GM12878 (cell line): ENCODE data around the gene RMI2. TPM values are rescaled to one million over a fixed set of nuclear protein-coding genes. Genes with fewer than 3 reads are reported as not detected.

Experiments
- ATF7 ChIP-seq: fragments of 450-650 bp; IDR thresholded peaks from 2 replicates; pipeline ENCODE4 v1.6.1; 2016; ENCODE audit warnings: low read depth, mild to moderate bottlenecking
- BCL3 ChIP-seq: IDR thresholded peaks from 2 replicates; pipeline ENCODE4 v1.6.1; 2011; ENCODE audit warnings: borderline replicate concordance, low read depth, mild to moderate bottlenecking, moderate library complexity, low read length; ENCODE audit not compliant: insufficient read depth, poor library complexity, severe bottlenecking
- E2F8 ChIP-seq: fragments of 450-650 bp; IDR thresholded peaks from 2 replicates; pipeline ENCODE4 v1.6.1; 2018; ENCODE audit warnings: mild to moderate bottlenecking, low read depth, moderate library complexity; ENCODE audit not compliant: partially characterized antibody
- ETV6 ChIP-seq, 2 experiments: fragments of 450-650 bp in 1 of 2; IDR thresholded peaks in 1 of 2; conservative IDR thresholded peaks in 1 of 2; 2 replicates each; pipeline ENCODE4 v1.6.1; 2014; ENCODE audit warnings: antibody characterized with exemption in 1 of 2, borderline replicate concordance in 1 of 2, low read depth in 1 of 2, mild to moderate bottlenecking in 1 of 2, moderate library complexity in 1 of 2
- HSF1 ChIP-seq: fragments of 150-350 bp; IDR thresholded peaks from 2 replicates; pipeline ENCODE4 v1.6.1; 2014; ENCODE audit warnings: mild to moderate bottlenecking, low read depth, low read length
- KDM1A ChIP-seq: fragments of 200-600 bp; sonication (generic); IDR thresholded peaks from 2 replicates; pipeline ENCODE4 v1.6.1; 2016; ENCODE audit warnings: borderline replicate concordance
- KLF5 ChIP-seq: fragments of 450-650 bp; IDR thresholded peaks from 2 replicates; pipeline ENCODE4 v1.6.1; 2014; ENCODE audit warnings: mild to moderate bottlenecking; ENCODE audit not compliant: partially characterized antibody
- MEF2B ChIP-seq: fragments of 450-650 bp; IDR thresholded peaks from 2 replicates; pipeline ENCODE4 v1.6.1; 2018; ENCODE audit warnings: mild to moderate bottlenecking, moderate library complexity; ENCODE audit not compliant: partially characterized antibody, poor library complexity, severe bottlenecking
- MTA2 ChIP-seq: fragments of 450-650 bp; IDR thresholded peaks from 2 replicates; pipeline ENCODE4 v1.6.1; 2016; ENCODE audit warnings: low read depth, mild to moderate bottlenecking, moderate library complexity
- MYB ChIP-seq: fragments of 150-350 bp; IDR thresholded peaks from 2 replicates; pipeline ENCODE4 v1.6.1; 2014; ENCODE audit warnings: mild to moderate bottlenecking, low read depth, low read length, borderline replicate concordance
- NBN ChIP-seq: fragments of 450-650 bp; IDR thresholded peaks from 2 replicates; pipeline ENCODE4 v1.6.1; 2016
- NKRF ChIP-seq: fragments of 450-650 bp; conservative IDR thresholded peaks from 2 replicates; pipeline ENCODE4 v1.6.1; 2017; ENCODE audit warnings: mild to moderate bottlenecking, moderate library complexity
- NR2F1 ChIP-seq: fragments of 450-650 bp; conservative IDR thresholded peaks from 2 replicates; pipeline ENCODE4 v1.6.1; 2017; ENCODE audit warnings: mild to moderate bottlenecking
- RAD21 ChIP-seq: IDR thresholded peaks from 2 replicates; pipeline ENCODE4 v1.6.1; 2011; ENCODE audit warnings: mild to moderate bottlenecking, low read depth, low read length, moderate library complexity; ENCODE audit not compliant: insufficient read depth
- RAD51 ChIP-seq: fragments of 450-650 bp; IDR thresholded peaks from 2 replicates; pipeline ENCODE4 v1.6.1; 2016; ENCODE audit warnings: moderate library complexity, mild to moderate bottlenecking, inconsistent platforms
- RFX5 ChIP-seq: IDR thresholded peaks from 2 replicates; pipeline ENCODE4 v1.6.1; 2011; ENCODE audit warnings: low read depth, low read length, improper control_type of control experiment
- SPI1 ChIP-seq: IDR thresholded peaks from 2 replicates; pipeline ENCODE4 v1.6.1; 2011; ENCODE audit warnings: low read depth, mild to moderate bottlenecking, low read length, moderate library complexity, borderline replicate concordance; ENCODE audit not compliant: insufficient read depth
- STAT3 ChIP-seq: IDR thresholded peaks from 2 replicates; pipeline ENCODE4 v1.6.1; 2011; ENCODE audit warnings: low read depth, low read length, improper control_type of control experiment
- SUPT20H ChIP-seq: IDR thresholded peaks from 2 replicates; pipeline ENCODE4 v1.6.1; 2011; ENCODE audit warnings: low read depth, mild to moderate bottlenecking, low read length, moderate library complexity, borderline replicate concordance; ENCODE audit not compliant: control insufficient read depth
- SUZ12 ChIP-seq: fragments of 200-600 bp; sonication (generic); IDR thresholded peaks from one replicate; pipeline ENCODE4 v1.6.1; 2018; ENCODE audit warnings: antibody characterized with exemption, mild to moderate bottlenecking; ENCODE audit not compliant: unreplicated experiment
- ZBED1 ChIP-seq: IDR thresholded peaks from 2 replicates; pipeline ENCODE4 v1.6.1; 2016; ENCODE audit warnings: borderline replicate concordance
- ZNF24 ChIP-seq: fragments of 450-650 bp; IDR thresholded peaks from 2 replicates; pipeline ENCODE4 v1.6.1; 2017; ENCODE audit warnings: antibody characterized with exemption, mild to moderate bottlenecking
- polyA plus RNA-seq, 11 experiments: library from polyadenylated mRNA; depleted of rRNA in 4 of 11; unstranded in 6 of 11; stranded (reverse) in 5 of 11; fragments of >200 nt; fragmentation: Nextera tagmentation in 4 of 11; fragmentation: Illumina TruSeq in 1 of 11; extraction: Ambion mirVana in 4 of 11; extraction: Trizol in 1 of 11; gene quantifications; 1 replicate in 1 of 11; 2 replicates in 10 of 11; pipeline versions ENCODE4 v1.2.1 to v1.2.3, GENCODE V29; 2011 to 2016; ENCODE audit warnings: inconsistent platforms in 2 of 11, missing spikeins in 2 of 11, low read depth in 1 of 11
- total RNA-seq, 4 experiments: library from RNA; depleted of rRNA in 3 of 4; stranded (reverse); fragments of >200 nt in 3 of 4; fragmentation: Illumina TruSeq in 1 of 4; extraction: Trizol in 1 of 4; gene quantifications; 2 replicates each; pipeline versions ENCODE4 v1.2.1 to v1.2.3, GENCODE V29; 2013 to 2021

The RMI2 gene
- total and polyA plus RNA-seq, 10 of the 15 experiments (the other 5 are each of a cell fraction or from before 2014, with no cell fraction given) = 9.6 to 68.8 (median 32.1) TPM

- no peak for TF ChIP-seq SUZ12
- no peak for TF ChIP-seq ZNF24
- peak; percentile 40 for TF ChIP-seq RAD51
- peak; percentile 92 for TF ChIP-seq SPI1
- no peak for TF ChIP-seq RAD21
- TF ChIP-seq MYB = no peak
- no peak for TF ChIP-seq RFX5
- TF ChIP-seq ZBED1 = no peak
- no peak for TF ChIP-seq HSF1
- TF ChIP-seq ETV6 (conservative IDR thresholded peaks at IDR 0.05 in 1 of 2, IDR thresholded peaks at IDR 0.05 in 1 of 2; ENCODE audit: borderline replicate concordance in 1 of 2, low read depth in 1 of 2) = 0 out of 4 replicates have a peak, but pooled peaks of 1 of the 2 experiments have one; percentile 23
- TF ChIP-seq MEF2B = no peak
- TF ChIP-seq SUPT20H = no peak
- peak; percentile 36; the same call in 1 of the 2 replicates for TF ChIP-seq NR2F1
- TF ChIP-seq ATF7 = peak; percentile 43
- TF ChIP-seq KLF5 = no peak
- no peak for TF ChIP-seq STAT3
- TF ChIP-seq E2F8 = no peak
- TF ChIP-seq BCL3 = peak; percentile 54
- TF ChIP-seq KDM1A = no peak
- TF ChIP-seq NBN = no peak; the same call in 1 of the 2 replicates
- TF ChIP-seq NKRF = no peak
- peak; percentile 66 for TF ChIP-seq MTA2
Measured at GRCh38 chr16:11370084-11370931, 25.0 kb downstream of the RMI2 start (continued).
